Erythroblast (primary cell): ENCODE measurements around the gene ADAMTSL2.

ENCODE experiments used
- GATA1 ChIP-seq: IDR thresholded peaks from 2 replicates; pipeline ENCODE4 v1.6.1; 2011; ENCODE audit warnings: low read depth, mild to moderate bottlenecking, control low read depth, low read length, moderate library complexity
- POLR2A ChIP-seq: IDR thresholded peaks from 2 replicates; pipeline ENCODE4 v1.6.1; 2011; ENCODE audit warnings: mild to moderate bottlenecking, low read length

- TF ChIP-seq POLR2A (no peak), GATA1 (no peak)
Observed at GRCh38 chr9:133529457-133529856, 5.0 kb upstream of the ADAMTSL2 start.
